GM12873 (cell line): ENCODE measurements around the gene GNS.

Experiments
- TF ChIP-seq, protein P1 (sequence below): IDR thresholded peaks from 2 replicates; pipeline ENCODE4 v1.5.1; 2012; ENCODE audit warnings: low read depth, mild to moderate bottlenecking, moderate library complexity, low read length, control low read depth; ENCODE audit not compliant: insufficient read depth; ENCODE audit errors: missing control alignments

The GNS gene

DNA sequence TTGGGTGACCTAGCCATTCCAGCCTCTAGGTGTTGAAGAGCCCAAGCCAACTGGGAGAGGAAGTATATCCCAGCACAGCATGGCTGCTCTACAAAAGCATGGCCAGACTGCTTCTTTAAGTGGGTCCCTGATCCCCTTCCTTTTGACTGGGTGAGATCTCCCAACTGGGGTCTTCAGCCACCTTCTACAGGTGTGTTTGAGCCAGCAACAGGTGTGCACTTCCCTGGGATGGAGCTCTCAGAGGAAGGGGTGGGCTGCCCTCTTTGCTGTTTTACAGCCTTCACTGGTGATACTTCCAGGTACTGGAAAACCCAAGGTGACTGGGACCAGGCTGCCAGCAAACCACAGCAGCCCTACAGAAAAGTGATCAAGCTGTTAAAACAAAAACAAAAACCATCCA is 14.2 kb upstream of the GNS start:
- TF ChIP-seq, protein P1, sequence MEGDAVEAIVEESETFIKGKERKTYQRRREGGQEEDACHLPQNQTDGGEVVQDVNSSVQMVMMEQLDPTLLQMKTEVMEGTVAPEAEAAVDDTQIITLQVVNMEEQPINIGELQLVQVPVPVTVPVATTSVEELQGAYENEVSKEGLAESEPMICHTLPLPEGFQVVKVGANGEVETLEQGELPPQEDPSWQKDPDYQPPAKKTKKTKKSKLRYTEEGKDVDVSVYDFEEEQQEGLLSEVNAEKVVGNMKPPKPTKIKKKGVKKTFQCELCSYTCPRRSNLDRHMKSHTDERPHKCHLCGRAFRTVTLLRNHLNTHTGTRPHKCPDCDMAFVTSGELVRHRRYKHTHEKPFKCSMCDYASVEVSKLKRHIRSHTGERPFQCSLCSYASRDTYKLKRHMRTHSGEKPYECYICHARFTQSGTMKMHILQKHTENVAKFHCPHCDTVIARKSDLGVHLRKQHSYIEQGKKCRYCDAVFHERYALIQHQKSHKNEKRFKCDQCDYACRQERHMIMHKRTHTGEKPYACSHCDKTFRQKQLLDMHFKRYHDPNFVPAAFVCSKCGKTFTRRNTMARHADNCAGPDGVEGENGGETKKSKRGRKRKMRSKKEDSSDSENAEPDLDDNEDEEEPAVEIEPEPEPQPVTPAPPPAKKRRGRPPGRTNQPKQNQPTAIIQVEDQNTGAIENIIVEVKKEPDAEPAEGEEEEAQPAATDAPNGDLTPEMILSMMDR = no peak

DNA sequence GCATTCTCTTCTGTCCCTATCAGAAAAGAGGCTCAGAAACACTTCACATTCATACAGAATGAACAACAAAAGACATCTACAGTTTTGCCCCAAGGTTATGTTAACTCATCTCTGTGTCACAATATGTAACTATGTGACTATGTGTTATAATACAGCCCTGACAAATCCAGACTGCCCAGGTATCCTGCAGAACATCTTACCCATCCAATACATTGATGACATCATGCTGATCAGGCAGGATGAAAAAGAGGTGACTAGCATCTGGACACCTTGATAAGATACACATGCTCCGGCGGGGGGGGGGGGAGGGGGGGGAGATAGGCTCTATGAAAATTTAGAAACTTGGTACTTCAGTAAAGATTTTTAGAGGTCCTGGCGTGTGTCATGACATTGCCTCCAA is 8.3 kb upstream of the GNS start:
- TF ChIP-seq, protein P1 = no peak

DNA sequence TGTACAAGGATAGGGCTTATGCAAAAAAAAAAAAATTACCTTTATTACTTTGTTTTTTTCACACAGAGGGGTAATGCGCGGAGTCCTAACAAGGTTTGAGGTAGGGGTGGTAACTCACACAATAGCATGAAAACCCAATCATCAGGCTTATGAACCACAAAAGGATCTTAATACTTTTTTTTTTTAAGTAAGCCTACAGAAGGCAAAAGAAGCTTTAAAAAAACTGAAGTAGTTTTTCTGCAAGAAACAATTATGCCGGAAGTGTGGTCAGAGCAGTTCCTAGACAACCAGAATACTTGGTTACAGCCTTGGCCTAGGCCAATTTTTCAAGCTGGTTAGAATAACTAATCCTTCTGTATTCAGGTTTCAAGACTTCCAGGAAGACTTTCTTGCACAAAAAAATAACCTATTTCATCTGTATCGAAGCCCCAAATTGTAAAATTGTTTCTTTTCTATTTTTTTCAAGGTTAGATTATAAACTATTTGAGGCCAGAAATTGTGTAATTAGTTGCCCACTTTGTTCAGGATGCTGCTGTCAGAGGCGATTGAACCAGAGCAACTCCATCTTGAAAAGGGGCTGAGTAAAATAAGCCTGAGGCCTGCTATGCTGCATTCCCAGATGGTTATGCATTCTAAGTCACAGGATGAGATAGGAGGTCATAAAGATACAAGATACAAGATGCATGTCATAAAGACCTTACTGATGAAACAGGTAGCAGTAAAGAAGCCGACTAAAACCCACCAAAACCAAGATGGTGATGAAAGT is 1.8 kb upstream of the GNS start:
- TF ChIP-seq, protein P1 = no peak

DNA sequence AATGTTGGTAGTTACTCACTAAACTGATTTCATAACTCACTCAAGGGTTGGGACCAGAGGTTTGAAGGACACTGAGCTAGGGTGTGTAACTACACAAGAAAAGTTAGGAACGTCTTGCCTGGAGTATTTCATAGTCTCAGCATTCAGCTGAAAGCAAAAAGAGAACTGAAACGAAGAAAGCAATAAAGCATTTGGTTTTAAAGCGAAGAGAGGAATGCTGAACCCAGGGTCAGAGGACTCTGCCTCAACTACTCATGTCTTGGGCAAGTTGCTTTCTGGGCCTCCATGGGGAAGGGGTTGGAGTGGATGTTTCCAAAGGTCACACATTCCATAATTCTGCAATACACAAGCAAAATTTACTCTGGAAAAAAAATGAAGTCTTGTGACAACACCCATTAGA is 1.4 kb downstream of the GNS start:
- TF ChIP-seq, protein P1 = no peak

DNA sequence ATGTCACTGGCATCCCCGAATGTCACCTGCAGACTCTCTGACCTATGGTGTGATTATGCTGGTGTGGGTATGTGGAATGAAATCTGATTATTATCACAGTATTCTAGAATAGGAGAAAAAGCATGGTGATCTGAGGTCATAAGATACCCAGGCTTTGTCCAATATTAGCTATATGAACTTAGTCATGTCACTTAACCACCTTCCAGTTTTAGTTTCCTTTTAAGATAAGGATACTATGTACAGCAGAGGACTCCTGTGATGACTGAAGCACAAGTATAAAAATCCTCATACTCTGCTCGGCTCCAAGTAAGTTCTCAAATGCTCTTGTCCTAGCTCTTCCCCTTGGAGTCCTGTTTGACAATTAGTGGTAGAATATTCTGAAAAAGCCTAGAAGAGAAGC is 2.8 kb downstream of the GNS start:
- TF ChIP-seq, protein P1 = no peak

DNA sequence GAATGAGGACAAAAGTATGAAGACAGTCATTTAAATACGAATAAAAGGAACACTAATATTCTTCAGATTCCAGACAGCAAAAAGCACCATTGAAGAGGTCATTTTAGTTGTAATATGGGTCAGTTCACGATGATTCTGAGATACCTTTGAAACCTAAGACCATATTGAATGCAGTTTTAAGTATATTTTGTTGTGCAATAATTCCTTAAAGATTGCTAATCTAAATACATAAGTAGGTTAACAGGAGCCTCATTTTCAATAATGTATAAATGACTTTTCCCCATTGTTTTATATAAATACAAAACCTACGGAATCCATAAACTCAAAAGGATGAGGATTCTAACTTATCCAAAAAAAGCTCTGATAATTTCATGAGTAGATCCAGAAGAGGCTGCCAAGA is 5.8 kb downstream of the GNS start:
- TF ChIP-seq, protein P1 = no peak

DNA sequence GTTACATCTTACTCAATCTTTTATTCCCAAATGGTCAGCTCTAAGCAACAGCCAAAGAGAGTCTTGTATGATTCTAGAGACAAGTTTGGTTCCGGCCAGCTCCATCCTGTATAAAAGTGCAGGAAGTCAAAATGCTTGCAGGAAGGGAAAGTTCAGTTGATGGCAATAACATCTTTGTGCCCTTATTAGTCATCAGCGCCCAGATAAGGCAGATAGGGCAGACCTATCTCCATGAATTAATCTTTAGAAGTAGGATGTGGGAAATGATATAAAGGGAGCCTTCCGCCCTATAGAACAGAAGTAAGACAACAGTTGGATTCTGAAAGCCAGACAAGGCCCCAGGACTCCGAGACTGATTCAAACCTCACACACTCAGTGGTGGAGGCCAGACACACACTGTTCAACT is 6.4 kb downstream of the GNS start:
- TF ChIP-seq, protein P1 = no peak
